Skin epidermis (tissue), 12 donors: ENCODE results near the gene FAM111B.
"Not testable (repeated sequence)": the region's sequence is repeated elsewhere in the genome, so short reads cannot be mapped to it uniquely, and the experiment has no call there.

Experiments used
- H3K27ac ChIP-seq, 21 experiments: fragments of 200-600 bp; sonication (generic) in 11 of 21; one replicate each; pipeline ENCODE4 v1.5.0; 2020; ENCODE audit warnings: mild to moderate bottlenecking in 3 of 21, inconsistent platforms in 2 of 21, moderate library complexity in 2 of 21
- H3K4me3 ChIP-seq, 7 experiments: fragments of 200-600 bp; sonication (generic) in 2 of 7; one replicate each; pipeline ENCODE4 v1.5.0; 2020; ENCODE audit warnings: inconsistent platforms in 2 of 7, mild to moderate bottlenecking in 2 of 7, moderate library complexity in 1 of 7

The FAM111B gene

GRCh38 chr11:59097113-59097708 lies 9.8 kb upstream of the FAM111B start:
- peak overlapping the region in 1 of 21 experiments; percentile 26 for H3K27ac ChIP-seq
- H3K4me3 ChIP-seq = no peak overlapping the region

- not testable (repeated sequence) for H3K4me3 ChIP-seq
- peak overlapping the region in 1 of 21 experiments; percentile 26 for H3K27ac ChIP-seq
These were observed 9.1 kb upstream of the FAM111B start for GRCh38 chr11:59097938-59098337.

GRCh38 chr11:59102259-59102765 lies 4.7 kb upstream of the FAM111B start:
- peak overlapping the region in 2 of 21 experiments; percentile 23 to 59 for H3K27ac ChIP-seq
- H3K4me3 ChIP-seq = peak overlapping the region; percentile 11 to 38 (median 29)

GRCh38 chr11:59107721-59108120 lies 684 bp downstream of the FAM111B start:
- peak overlapping the region; percentile 47 to 65 (median 52) for H3K4me3 ChIP-seq
- peak overlapping the region in 2 of 21 experiments; percentile 37 to 52 for H3K27ac ChIP-seq

GRCh38 chr11:59112494-59112893 lies 5.5 kb downstream of the FAM111B start:
- no peak overlapping the region for H3K4me3 ChIP-seq

GRCh38 chr11:59114344-59114743 lies 7.3 kb downstream of the FAM111B start:
- Histone ChIP-seq H3K4me3 (no peak overlapping the region), H3K27ac (no peak overlapping the region)

More at GRCh38 chr11:59112494-59112893, 5.5 kb downstream of the FAM111B start:
- no peak overlapping the region for H3K27ac ChIP-seq

- Histone ChIP-seq H3K27ac (no peak overlapping the region), H3K4me3 (no peak overlapping the region)
These were observed 8.5 kb downstream of the FAM111B start for GRCh38 chr11:59115553-59115952.

- no peak overlapping the region for H3K4me3 ChIP-seq
- no peak overlapping the region for H3K27ac ChIP-seq
These were observed 10.7 kb downstream of the FAM111B start for GRCh38 chr11:59117774-59118173.

- no peak overlapping the region for H3K27ac ChIP-seq
- H3K4me3 ChIP-seq = no peak overlapping the region
These were observed 12.8 kb downstream of the FAM111B start for GRCh38 chr11:59119826-59120225.

GRCh38 chr11:59135648-59136461 lies 28.8 kb downstream of the FAM111B start:
- Histone ChIP-seq H3K27ac (no peak overlapping the region), H3K4me3 (no peak overlapping the region)

GRCh38 chr11:59136551-59136950 lies 29.5 kb downstream of the FAM111B start:
- not testable (repeated sequence) for H3K27ac ChIP-seq, H3K4me3 ChIP-seq

GRCh38 chr11:59137190-59137589 lies 30.2 kb downstream of the FAM111B start:
- Histone ChIP-seq H3K27ac (no peak overlapping the region), H3K4me3 (no peak overlapping the region)

GRCh38 chr11:59138643-59139042 lies 31.6 kb downstream of the FAM111B start:
- no peak overlapping the region for H3K27ac ChIP-seq
- H3K4me3 ChIP-seq = no peak overlapping the region

- Histone ChIP-seq H3K27ac (no peak overlapping the region), H3K4me3 (no peak overlapping the region)
These were observed 34.2 kb downstream of the FAM111B start for GRCh38 chr11:59141191-59141590.

GRCh38 chr11:59141673-59142460 lies 34.8 kb downstream of the FAM111B start:
- Histone ChIP-seq H3K27ac (peak overlapping the region in 20 of 21 experiments; percentile 72 to 97 (median 92)), H3K4me3 (peak overlapping the region; percentile 52 to 82 (median 69))

- Histone ChIP-seq H3K4me3 (peak within 1 kb of the TSS; percentile 52 to 82 (median 69)), H3K27ac (peak within 1 kb of the TSS in 20 of 21 experiments; percentile 72 to 97 (median 92))
These were observed 35.8 kb downstream of the FAM111B start, which contains the start of gene FAM111A for GRCh38 chr11:59142530-59143507. Gene FAM111A, plus strand, starts transcription at chr11:59142856. Its CDS starts 6,017 bp downstream, at chr11:59148873.

GRCh38 chr11:59144096-59144495 lies 37.1 kb downstream of the FAM111B start:
- peak overlapping the region; percentile 29 to 79 (median 46) for H3K4me3 ChIP-seq
- peak overlapping the region in 20 of 21 experiments; percentile 21 to 97 (median 90) for H3K27ac ChIP-seq

GRCh38 chr11:59144579-59145345 lies 37.7 kb downstream of the FAM111B start:
- peak overlapping the region; percentile 21 to 97 (median 90) for H3K27ac ChIP-seq

More at GRCh38 chr11:59144579-59145345, 37.7 kb downstream of the FAM111B start:
- peak overlapping the region; percentile 29 to 79 (median 46) for H3K4me3 ChIP-seq
